Thyroid gland (tissue), 4 donors: ENCODE results near the gene LCE6A.

Experiments
- CTCF ChIP-seq, 6 experiments: fragments of 200-600 bp in 3 of 6; fragments of 450-650 bp in 3 of 6; sonication (generic) in 3 of 6; IDR thresholded peaks; one replicate each; pipeline ENCODE4 v1.5.1; 2016 to 2019; ENCODE audit warnings: antibody characterized with exemption in 6 of 6, mild to moderate bottlenecking in 2 of 6, inconsistent platforms in 1 of 6, moderate library complexity in 1 of 6
- POLR2A ChIP-seq, 2 donors: fragments of 450-650 bp; IDR thresholded peaks; one replicate each; pipeline ENCODE4 v1.6.1; 2017; ENCODE audit warnings: antibody characterized with exemption in 2 of 2, mild to moderate bottlenecking in 2 of 2, moderate library complexity in 1 of 2

DNA sequence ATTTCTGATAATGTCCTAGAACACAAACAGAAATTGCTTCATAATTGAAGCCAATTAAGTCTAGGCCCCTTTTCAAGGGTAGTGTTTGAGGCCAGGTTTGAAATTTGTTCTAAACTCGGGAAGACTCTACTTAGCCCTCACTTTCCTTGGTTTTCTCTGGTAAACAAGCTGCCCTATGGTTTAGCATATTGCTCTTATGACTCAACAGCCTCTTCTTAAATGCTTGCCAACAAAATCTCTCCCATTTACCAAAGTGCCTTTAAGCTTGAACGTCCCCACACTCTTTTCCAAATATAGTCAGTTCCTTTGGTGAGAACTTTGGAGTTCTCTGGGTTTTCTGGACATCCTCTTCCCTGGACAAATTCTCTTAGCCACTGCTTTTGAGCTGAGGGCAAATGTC lies 5.8 kb upstream of the LCE6A start:
- no peak for TF ChIP-seq CTCF (IDR thresholded peaks at IDR 0.05)
- TF ChIP-seq POLR2A (IDR thresholded peaks at IDR 0.05): no peak
